DMS53 (cell line): ENCODE data around the gene MAP3K19.

Experiments
- DNase-seq: peaks from one replicate; lab custom pipeline; 2025; lab: John Stamatoyannopoulos, UW

The MAP3K19 gene

DNA sequence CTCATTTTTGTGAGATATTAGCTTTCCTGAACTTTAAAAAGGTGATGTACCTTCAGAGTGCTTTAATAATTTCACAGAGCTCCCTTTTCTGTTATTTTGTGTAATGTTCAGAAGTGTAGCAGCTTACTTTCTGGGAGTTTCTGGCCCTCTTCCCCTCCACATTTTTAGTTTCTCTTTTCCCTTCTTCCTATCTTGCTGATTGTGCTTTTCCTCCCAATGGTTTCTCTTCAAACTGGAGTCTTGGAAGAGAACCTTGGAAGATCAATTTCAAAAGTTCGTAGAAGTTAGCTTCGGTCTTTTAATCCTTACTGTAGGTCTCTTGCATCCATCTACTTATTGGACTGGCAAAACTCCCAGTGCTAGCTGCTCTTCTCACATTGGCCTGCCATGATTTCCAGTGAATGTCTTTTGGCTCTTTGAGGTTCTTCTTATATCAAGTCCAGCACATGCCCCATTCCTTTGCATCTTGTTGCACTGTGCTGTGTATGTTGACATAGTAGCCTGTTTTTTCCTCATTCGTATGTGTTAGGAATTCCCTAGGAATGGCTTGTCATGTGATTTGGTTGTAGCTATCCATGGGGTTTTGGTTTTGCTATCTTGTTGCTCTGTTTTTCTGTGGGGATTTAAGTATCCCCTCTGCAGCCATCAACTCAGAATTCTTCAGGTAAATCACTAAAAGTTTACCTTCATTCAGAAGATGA is 120.9 kb downstream of the MAP3K19 start:
- no peak for DNase-seq

GRCh38 chr2:134924912-134925311 is 122.3 kb downstream of the MAP3K19 start:
- DNase-seq: no peak

- peak; percentile 43 for DNase-seq
These were observed 127.7 kb downstream of the MAP3K19 start for GRCh38 chr2:134919341-134920210.

DNA sequence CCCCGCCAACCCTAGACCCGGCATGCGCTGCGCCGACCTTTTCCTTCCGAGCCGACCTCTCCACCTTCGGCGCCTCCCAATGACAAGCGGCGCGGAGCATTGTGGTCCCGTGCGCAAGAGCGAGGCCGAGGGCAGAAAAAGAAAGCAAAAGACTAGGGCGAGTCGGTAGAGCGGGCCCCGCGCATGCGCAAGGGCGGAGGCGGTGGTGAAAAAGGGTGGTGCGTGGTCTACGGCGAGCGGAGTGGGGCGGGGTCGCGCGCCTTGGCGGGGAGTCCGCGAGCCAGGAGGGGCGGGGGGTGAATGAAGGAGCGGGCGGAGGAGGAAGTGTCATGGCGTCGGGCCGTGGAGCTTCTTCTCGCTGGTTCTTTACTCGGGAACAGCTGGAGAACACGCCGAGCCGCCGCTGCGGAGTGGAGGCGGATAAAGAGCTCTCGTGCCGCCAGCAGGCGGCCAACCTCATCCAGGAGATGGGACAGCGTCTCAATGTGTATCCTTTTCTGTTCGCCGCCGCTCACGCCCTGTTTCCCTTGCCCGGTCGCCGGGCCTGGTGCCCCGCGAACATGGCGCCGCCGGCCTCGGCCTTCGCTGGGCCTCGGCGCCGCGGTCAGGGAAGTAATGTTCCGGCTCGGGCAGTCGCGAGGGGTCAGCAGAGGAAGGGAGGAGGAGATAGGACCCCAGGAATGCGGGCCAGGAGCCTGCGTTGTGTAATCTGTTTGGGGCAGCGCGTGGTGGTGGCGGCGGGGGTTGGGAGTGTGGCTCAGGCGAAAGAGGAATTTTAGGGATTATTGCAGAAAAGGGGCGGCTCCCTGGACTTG is 128.5 kb downstream of the MAP3K19 start, which contains the start of gene CCNT2:
TSS of gene CCNT2 (plus strand) at position 297 of the 815 bp plus-strand sequence. CDS start at position 330, 33 bp downstream.
- peak; percentile 95 for DNase-seq

DNA sequence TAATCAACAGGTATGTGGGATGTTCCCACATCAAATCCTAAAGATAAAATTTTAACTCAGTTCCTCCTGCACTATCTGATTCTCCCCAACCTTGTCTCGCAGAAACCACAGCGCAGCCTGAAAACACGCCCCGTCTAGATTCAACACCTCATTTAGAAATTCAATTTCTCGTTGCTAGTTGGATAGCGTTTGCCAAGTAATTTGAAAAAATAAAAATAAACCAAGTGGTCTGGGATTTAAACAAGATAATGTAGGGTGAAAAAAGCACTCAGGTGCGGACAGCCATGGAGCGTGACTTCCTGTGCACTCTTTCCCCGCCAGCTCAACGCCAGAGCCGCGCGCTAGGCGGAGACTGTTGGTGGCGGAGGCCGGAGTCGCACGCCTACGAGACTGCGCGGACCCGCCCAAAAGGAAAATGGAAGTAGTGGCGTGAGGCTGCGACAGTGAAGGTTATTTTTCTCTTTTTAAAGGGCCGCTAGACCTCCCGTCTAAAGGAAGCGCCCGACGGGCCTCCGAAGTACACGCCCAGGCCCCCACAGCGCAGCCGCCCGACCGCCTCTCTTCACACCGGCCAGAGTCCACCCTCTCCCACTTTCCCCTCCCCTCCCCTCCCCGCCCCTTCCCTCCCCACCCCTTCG is 129.2 kb downstream of the MAP3K19 start:
- DNase-seq: peak; percentile 87

- peak; percentile 14 for DNase-seq
These were observed 129.8 kb downstream of the MAP3K19 start for GRCh38 chr2:134917360-134917865.
